Osteoblast (primary cell): ENCODE measurements around the gene ERC1. TPM values are rescaled to one million over a fixed set of nuclear protein-coding genes. Genes with fewer than 3 reads are reported as not detected.

Experiments used
- DNase-seq: peaks from one replicate; pipeline ENCODE4 v3.0.0; 2011; ENCODE audit warnings: low spot score, mixed read lengths; ENCODE audit not compliant: insufficient read length; ENCODE audit errors: missing footprints
- H2AFZ ChIP-seq: 2 replicates; pipeline ENCODE4 v1.6.0; 2011; ENCODE audit warnings: mild to moderate bottlenecking, low read length
- H3K27ac ChIP-seq: 2 replicates; pipeline ENCODE4 v1.5.1; 2011; ENCODE audit warnings: mild to moderate bottlenecking, low read depth, low read length, moderate library complexity
- H3K27me3 ChIP-seq: 2 replicates; pipeline ENCODE4 v1.6.0; 2012; ENCODE audit warnings: mild to moderate bottlenecking, control low read depth, inconsistent platforms, low read length, moderate library complexity; ENCODE audit not compliant: insufficient read depth
- H3K36me3 ChIP-seq: 2 replicates; pipeline ENCODE4 v1.5.1; 2011; ENCODE audit warnings: mild to moderate bottlenecking, low read length, control low read depth, moderate library complexity; ENCODE audit not compliant: insufficient read depth
- H3K4me1 ChIP-seq: 2 replicates; pipeline ENCODE4 v1.5.1; 2011; ENCODE audit warnings: mild to moderate bottlenecking, low read length, control low read depth, moderate library complexity; ENCODE audit not compliant: insufficient read depth
- H3K4me2 ChIP-seq: 2 replicates; pipeline ENCODE4 v1.6.0; 2011; ENCODE audit warnings: mild to moderate bottlenecking, low read length; ENCODE audit not compliant: insufficient read depth
- H3K4me3 ChIP-seq: fragments of 200-600 bp; sonication (generic); 3 replicates; pipeline ENCODE4 v1.5.1; 2012; ENCODE audit warnings: mild to moderate bottlenecking, low read length, inconsistent platforms; ENCODE audit not compliant: insufficient read depth
- H3K79me2 ChIP-seq: 2 replicates; pipeline ENCODE4 v1.6.0; 2012; ENCODE audit warnings: mild to moderate bottlenecking, low read length, control low read depth, inconsistent platforms; ENCODE audit not compliant: insufficient read depth
- H3K9me3 ChIP-seq: 2 replicates; pipeline ENCODE4 v1.5.1; 2011; ENCODE audit warnings: low read depth, low read length, control low read depth
- H4K20me1 ChIP-seq: 2 replicates; pipeline ENCODE4 v1.6.0; 2012; ENCODE audit warnings: mild to moderate bottlenecking, low read length, control low read depth; ENCODE audit not compliant: insufficient read depth
- CTCF ChIP-seq: IDR thresholded peaks from 2 replicates; pipeline ENCODE4 v1.5.1; 2011; ENCODE audit warnings: mild to moderate bottlenecking, low read depth, low read length, moderate library complexity; ENCODE audit errors: extremely low read depth
- total RNA-seq: library from RNA; depleted of rRNA; stranded (reverse); fragments of >200 nt; gene quantifications from 2 replicates; pipeline ENCODE4 v1.2.3, GENCODE V29; 2012

Gene ERC1
- total RNA-seq, 1 donor: 36.2 TPM

- TF ChIP-seq CTCF: no peak
Observed at GRCh38 chr12:1001507-1001906, 10.5 kb downstream of the ERC1 start.

GRCh38 chr12:1003600-1004271, 12.7 kb downstream of the ERC1 start:
- H3K79me2 ChIP-seq: peaks cover 82% of the 10 kb centered on the region
- H3K4me3 ChIP-seq: no peak overlapping the region
- peaks cover 15% of the 10 kb centered on the region for H4K20me1 ChIP-seq

More at GRCh38 chr12:1001507-1001906, 10.5 kb downstream of the ERC1 start:
- Histone ChIP-seq H3K4me2 (no peak overlapping the region), H3K27ac (no peak overlapping the region), H3K4me1 (peaks cover 4% of the 10 kb centered on the region), H3K36me3 (no peaks in the 10 kb centered on the region), H3K79me2 (peaks cover 87% of the 10 kb centered on the region), H3K9me3 (no peaks in the 10 kb centered on the region), H3K27me3 (no peaks in the 10 kb centered on the region), H3K4me3 (no peak overlapping the region), H2AFZ (no peak overlapping the region), H4K20me1 (peaks cover 31% of the 10 kb centered on the region)
- DNase-seq: no peak

GRCh38 chr12:1006255-1006654, 15.2 kb downstream of the ERC1 start:
- Histone ChIP-seq H3K4me1 (no peaks in the 10 kb centered on the region), H3K79me2 (peaks cover 75% of the 10 kb centered on the region), H3K36me3 (no peaks in the 10 kb centered on the region), H2AFZ (no peak overlapping the region), H3K9me3 (no peaks in the 10 kb centered on the region), H4K20me1 (peaks cover 17% of the 10 kb centered on the region), H3K27ac (no peak overlapping the region), H3K27me3 (no peaks in the 10 kb centered on the region), H3K4me2 (no peak overlapping the region), H3K4me3 (no peak overlapping the region)
- no peak for DNase-seq
- no peak for TF ChIP-seq CTCF

More at GRCh38 chr12:1003600-1004271, 12.7 kb downstream of the ERC1 start:
- Histone ChIP-seq H3K27ac (no peak overlapping the region), H3K9me3 (no peaks in the 10 kb centered on the region), H3K4me1 (no peaks in the 10 kb centered on the region), H2AFZ (no peak overlapping the region), H3K4me2 (no peak overlapping the region), H3K36me3 (no peaks in the 10 kb centered on the region), H3K27me3 (no peaks in the 10 kb centered on the region)
- TF ChIP-seq CTCF: no peak
- peak; percentile 8 for DNase-seq

GRCh38 chr12:1007276-1007675, 16.3 kb downstream of the ERC1 start:
- Histone ChIP-seq H3K27ac (no peak overlapping the region), H2AFZ (no peak overlapping the region), H3K4me2 (no peak overlapping the region), H3K79me2 (peaks cover 75% of the 10 kb centered on the region), H4K20me1 (peaks cover 16% of the 10 kb centered on the region), H3K36me3 (no peaks in the 10 kb centered on the region), H3K9me3 (no peaks in the 10 kb centered on the region), H3K4me3 (no peak overlapping the region), H3K4me1 (no peaks in the 10 kb centered on the region), H3K27me3 (no peaks in the 10 kb centered on the region)
- no peak for DNase-seq
- no peak for TF ChIP-seq CTCF
